NCI-H1930 (cell line): ENCODE data around the gene PDXDC1.
"Not testable (repeated sequence)": the region's sequence is repeated elsewhere in the genome, so short reads cannot be mapped to it uniquely, and the experiment has no call there.

Experiments used
- DNase-seq, 2 experiments: peaks; one replicate each; lab custom pipeline; 2025; lab: John Stamatoyannopoulos, UW

Gene PDXDC1

DNA sequence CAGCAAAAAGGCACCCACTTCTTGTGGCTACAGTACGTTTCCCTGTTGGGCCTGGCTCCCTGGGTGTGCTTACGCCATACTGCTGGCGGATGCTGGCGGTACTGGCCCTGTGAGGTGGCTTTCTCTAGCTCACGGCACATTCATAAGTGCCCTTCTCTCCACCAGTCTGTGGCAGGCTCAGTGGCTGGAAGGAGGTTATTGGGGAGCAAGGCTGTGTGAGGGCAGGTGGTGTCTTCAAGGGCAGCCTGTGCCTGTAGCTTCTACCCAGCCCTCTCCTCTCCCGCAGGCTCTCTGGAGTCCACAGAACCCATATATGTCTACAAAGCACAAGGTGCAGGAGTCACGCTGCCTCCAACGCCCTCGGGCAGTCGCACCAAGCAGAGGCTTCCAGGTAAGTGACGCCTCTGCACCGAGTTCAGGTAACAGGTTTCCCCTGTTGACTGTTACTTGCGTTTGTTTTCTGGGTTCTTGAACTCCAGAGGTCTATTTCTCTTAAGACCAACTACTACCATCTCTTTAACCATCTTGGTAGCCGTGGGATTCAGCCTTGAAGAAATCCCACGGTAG lies 60.4 kb downstream of the PDXDC1 start:
- DNase-seq: no peak

DNA sequence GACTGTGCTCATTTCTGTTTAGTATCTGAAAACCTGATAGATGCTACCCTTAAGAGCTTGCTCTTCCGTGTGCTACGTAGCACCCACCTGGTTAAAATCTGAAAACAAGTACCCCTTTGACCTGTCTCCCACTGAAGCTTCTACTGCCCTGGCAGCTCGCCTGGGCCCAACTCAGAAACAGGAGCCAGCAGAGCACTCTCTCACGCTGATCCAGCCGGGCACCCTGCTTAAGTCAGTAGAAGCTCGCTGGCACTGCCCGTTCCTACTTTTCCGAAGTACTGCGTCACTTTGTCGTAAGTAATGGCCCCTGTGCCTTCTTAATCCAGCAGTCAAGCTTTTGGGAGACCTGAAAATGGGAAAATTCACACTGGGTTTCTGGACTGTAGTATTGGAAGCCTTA lies 62.2 kb downstream of the PDXDC1 start:
- DNase-seq: no peak

DNA sequence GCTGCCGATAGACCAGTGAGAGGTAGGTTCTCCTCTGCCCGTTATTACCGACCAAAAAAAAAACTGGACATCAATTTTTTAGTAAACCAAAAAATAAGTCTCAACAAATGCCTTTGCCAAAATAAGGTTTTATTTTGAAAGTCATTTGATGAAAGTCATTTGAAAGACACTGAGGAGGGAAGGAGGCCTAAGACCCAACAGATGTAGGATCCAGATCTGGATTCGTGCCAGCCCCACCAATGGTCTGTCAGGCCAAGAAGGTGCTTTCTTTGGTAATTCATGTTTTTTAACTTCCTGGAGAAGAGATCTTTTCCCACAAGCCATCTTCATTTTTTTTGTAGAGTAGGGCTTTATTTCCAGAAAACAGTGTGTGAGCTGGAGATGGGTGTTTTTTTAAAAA lies 62.9 kb downstream of the PDXDC1 start:
- no peak for DNase-seq

- DNase-seq: no peak
These were observed 63.9 kb downstream of the PDXDC1 start for GRCh38 chr16:15038689-15039088.

- DNase-seq: no peak
These were observed 66.6 kb downstream of the PDXDC1 start for GRCh38 chr16:15041271-15042004.

- no peak for DNase-seq
These were observed 68.5 kb downstream of the PDXDC1 start for GRCh38 chr16:15043344-15043743.

DNA sequence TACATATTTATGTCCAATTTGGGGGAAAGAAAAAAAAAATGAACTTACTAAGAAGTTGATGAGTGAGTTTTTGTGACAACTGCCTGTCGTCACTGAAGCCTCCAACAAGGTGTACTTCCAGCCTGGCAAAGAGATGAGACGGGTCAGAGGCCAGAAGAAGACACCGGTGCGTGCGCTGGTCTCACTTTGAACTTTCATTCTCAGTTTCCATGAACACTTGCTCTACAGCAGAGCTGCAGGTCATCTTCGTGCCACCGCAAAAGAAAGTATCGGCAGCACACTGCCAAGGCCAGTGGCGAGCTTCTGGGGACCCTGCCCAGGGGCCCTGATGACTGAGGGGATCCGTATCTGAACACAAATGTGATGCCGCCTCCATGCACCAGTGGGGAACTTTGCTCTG lies 69.5 kb downstream of the PDXDC1 start:
- DNase-seq: no peak

DNA sequence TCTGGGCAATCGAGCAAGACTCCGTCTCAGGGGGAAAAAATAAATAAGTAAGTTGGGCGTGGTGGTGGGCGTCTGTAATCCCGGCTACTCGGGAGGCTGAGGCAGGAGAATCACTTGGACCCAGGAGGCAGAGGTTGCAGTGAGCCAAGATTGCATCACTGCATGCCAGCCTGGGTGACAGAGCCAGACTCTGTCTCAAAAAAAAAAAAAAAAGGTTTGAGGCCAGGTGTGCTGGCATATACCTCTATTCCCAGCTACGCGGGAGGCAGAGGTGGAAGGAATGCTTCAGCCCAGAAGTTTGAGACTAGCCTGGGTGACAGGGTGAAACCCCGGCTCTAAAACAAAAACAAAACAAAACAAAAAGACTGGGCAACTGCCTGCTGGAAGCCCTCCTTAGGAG lies 70.4 kb downstream of the PDXDC1 start:
- DNase-seq: not testable (repeated sequence)

GRCh38 chr16:15046692-15047376 lies 72.0 kb downstream of the PDXDC1 start:
- DNase-seq: no peak

GRCh38 chr16:15049581-15050180 lies 74.9 kb downstream of the PDXDC1 start:
- DNase-seq: no peak

DNA sequence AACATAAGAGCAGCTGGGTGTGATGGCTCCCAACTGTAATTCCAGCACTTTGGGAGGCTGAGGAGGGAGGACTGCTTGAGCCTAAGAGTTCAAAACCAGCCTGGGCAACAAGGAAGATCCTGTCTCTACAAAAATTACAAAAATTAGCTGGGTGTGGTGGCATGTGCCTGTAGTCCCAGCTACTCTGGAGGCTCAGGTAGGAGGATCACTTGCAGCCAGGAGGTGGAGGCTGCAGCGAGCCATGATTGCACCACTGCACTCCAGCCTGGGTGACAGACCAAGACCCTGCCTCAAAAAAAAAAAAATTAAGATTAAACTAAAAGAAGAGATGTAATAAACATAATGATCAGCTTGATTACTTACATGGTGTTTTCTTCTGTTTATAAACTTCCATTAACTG lies 75.6 kb downstream of the PDXDC1 start:
- not testable (repeated sequence) for DNase-seq

- DNase-seq: no peak
These were observed 76.6 kb downstream of the PDXDC1 start for GRCh38 chr16:15051387-15051951.

DNA sequence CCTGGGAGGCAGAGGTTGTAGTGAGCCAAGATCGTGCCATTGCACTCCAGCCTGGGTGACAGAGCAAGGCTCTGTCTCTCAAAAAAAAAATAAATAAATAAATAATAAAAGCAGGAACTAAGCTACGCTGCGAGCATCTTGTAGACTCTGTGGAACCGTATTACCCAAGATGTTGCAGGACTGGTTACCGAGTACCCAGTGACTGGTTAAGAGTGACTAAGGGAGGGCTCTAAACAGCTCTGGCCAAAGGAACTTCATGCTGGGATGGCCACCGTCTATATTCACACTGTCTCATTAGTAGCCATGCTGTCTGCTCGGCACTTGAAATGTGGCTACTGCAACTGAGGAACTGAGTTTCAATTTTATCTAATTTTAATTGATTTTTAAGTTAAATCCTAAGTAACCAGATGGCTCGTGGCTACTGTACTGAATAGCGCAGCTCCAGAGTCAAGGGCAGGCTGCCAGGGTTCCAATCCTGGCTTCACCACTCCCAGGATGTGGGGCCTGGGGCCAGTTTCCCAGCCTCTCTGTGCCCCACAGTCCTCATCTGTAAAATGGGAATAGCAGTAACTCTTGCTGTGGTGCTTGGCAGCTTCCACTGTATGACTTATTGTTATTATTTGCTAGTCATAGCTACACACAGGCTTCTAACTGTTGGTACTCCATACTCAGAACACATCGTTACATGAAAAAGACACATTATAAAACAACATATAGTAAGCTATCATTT lies 78.1 kb downstream of the PDXDC1 start:
- DNase-seq: no peak

- DNase-seq: no peak
These were observed 79.1 kb downstream of the PDXDC1 start for GRCh38 chr16:15053904-15054303.

DNA sequence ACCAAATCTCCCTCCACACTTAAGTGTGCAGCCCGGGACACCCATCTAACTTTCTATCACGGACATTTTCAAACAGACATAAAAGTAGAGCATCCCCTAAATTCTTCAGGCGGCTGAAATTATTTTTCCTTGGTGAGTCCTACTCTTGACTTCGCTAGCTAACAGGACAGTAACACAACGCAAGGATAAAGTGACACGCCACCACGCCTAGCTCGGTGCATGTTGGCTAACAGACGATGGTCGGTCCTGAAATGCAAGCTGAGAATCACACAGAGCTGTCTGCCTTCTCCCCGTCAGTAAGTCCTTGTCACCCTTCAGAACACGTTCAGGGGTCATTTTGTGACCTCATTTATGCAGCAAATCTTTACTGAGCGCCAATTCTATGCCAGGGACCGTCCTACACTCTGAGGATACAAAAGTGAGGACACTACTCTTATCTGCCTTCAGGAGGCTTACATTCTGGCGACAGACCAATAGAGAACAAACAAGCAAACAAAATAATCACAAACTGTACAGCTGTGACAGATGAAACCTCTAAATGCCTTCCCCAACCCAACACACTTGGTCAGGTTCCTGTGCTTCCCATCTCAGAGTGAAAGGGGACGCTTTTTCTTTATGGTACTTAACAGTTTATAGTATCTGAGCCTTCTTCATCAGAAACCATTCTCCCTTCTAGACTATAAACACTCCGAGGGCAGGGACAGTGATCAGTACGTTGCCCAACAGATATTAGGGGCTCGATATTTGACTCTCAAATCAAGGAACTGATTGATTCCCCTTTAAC lies 79.7 kb downstream of the PDXDC1 start:
- DNase-seq: no peak

- DNase-seq: peak in 1 of 2 experiments; percentile 65
These were observed 80.6 kb downstream of the PDXDC1 start for GRCh38 chr16:15055141-15056053.

DNA sequence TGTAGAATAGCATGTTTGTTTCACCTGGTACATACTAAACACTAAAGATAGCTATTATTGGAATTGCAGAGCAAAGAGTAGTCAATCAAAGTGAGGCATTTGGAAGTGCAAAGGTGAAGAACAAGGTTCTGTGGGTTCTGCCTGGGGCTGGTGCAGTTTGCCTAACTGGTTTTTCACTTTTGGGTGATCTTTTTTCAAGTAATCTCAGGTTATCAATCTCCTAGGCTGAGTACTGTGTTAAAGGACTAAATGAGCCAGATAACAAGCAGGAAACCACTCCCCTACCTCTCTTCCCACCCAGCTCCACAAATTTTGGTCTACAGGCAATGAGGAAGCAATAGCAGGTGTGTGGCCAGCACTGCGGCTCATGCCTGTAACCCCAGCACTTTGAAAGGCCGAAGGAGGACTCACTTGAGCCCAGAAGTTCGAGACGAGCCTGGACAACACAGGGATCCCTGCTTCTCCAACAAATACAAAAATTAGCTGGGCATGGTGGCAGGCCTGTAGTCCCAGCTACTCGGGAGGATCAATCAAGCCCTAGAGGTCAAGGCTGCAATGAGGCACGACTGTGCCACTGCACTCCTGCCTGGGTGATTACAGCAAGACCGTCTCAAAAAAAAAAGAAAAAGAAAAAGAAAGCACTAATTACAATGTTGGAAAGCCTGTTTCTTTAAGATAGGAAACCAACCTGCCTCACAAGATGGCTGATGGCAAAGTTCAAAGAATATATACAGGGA lies 83.0 kb downstream of the PDXDC1 start:
- no peak for DNase-seq

GRCh38 chr16:15059324-15059723 lies 84.5 kb downstream of the PDXDC1 start:
- DNase-seq: no peak

DNA sequence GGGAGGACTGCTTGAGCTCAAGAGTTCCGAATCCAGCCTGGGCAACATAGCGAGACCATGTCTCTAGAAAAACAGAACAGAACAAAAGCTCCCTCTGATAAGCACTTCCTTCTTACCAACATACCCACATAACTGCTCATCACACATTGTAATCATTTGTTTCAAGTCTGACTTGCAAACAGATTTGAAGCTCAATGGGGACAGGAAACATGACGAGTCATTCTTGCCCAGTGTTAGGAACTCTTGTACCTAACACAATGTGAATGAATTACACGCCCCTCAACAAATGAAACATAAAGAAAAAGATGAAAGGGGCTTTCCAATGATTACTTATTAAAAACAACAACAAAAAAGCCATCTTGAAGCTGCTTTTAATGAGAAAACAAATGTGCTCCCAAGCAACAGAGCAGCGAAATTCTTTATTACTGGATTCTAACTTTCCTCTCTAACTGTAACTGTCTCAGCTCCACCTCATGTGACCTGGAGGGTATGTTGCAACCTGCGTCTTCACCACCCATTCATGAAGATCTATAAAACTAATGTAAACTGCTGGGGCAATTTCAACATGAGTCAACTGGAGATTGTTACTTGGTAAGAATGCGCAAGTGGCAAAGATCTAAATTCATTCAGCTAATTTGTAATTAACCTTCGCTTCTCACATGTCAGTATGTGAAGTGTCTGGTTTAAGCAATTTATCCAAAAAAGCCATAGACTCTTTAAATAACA lies 87.4 kb downstream of the PDXDC1 start:
- DNase-seq: not testable (repeated sequence)
